SU-DHL-6 (cell line): ENCODE data around the gene NID1.

ENCODE experiments used
- H2AFZ ChIP-seq: fragments of 200-600 bp; sonication (generic); 2 replicates; pipeline ENCODE4 v1.6.1; 2014; ENCODE audit warnings: low read depth, mild to moderate bottlenecking, moderate library complexity, mixed read lengths, antibody characterized with exemption, low read length; ENCODE audit not compliant: severe bottlenecking
- H3F3A ChIP-seq: fragments of 200-600 bp; shearing (Covaris generic); 2 replicates; pipeline ENCODE4 v1.6.0; 2016; ENCODE audit warnings: antibody characterized with exemption, mild to moderate bottlenecking; ENCODE audit not compliant: insufficient read depth
- H3K27ac ChIP-seq: fragments of 200-600 bp; sonication (generic); 2 replicates; pipeline ENCODE4 v1.5.1; 2016; ENCODE audit warnings: low read depth, mild to moderate bottlenecking, low read length, moderate library complexity, mixed read lengths
- H3K27me3 ChIP-seq: fragments of 200-600 bp; sonication (generic), shearing (Covaris generic); 2 replicates; pipeline ENCODE4 v1.6.0; 2014; ENCODE audit warnings: mild to moderate bottlenecking, low read length
- H3K36me3 ChIP-seq: fragments of 200-600 bp; sonication (generic); 2 replicates; pipeline ENCODE4 v1.6.1; 2014; ENCODE audit warnings: mild to moderate bottlenecking, low read length, mixed read lengths
- H3K4me2 ChIP-seq: fragments of 300-600, 200-600 bp; shearing (Covaris generic), sonication (generic); 2 replicates; pipeline ENCODE4 v1.6.0; 2014; ENCODE audit warnings: low read length, low read depth, mild to moderate bottlenecking; ENCODE audit not compliant: poor library complexity, severe bottlenecking
- H3K4me3 ChIP-seq: fragments of 200-600 bp; sonication (generic); 2 replicates; pipeline ENCODE4 v1.5.1; 2014; ENCODE audit warnings: antibody characterized with exemption, low read length, mild to moderate bottlenecking, mixed read lengths; ENCODE audit not compliant: insufficient read depth, poor library complexity, severe bottlenecking
- H3K79me2 ChIP-seq: fragments of 200-600 bp; sonication (generic); 2 replicates; pipeline ENCODE4 v1.6.1; 2014; ENCODE audit warnings: mild to moderate bottlenecking, low read length, moderate library complexity; ENCODE audit not compliant: insufficient read depth
- H3K9ac ChIP-seq: fragments of 200-600 bp; sonication (generic); 2 replicates; pipeline ENCODE4 v1.7.0; 2014; ENCODE audit warnings: mild to moderate bottlenecking, low read length
- H3K9me2 ChIP-seq: fragments of 200-600 bp; sonication (generic); replicated peaks from 2 replicates; pipeline ENCODE4 v1.6.1; 2014; ENCODE audit warnings: low read length; ENCODE audit not compliant: insufficient read depth
- H3K9me3 ChIP-seq: fragments of 200-600 bp; sonication (generic); 2 replicates; pipeline ENCODE4 v1.6.1; 2014; ENCODE audit warnings: low read length, mixed read lengths; ENCODE audit not compliant: insufficient read depth
- H4K20me1 ChIP-seq: fragments of 200-600 bp; sonication (generic); 2 replicates; pipeline ENCODE4 v1.6.1; 2014; ENCODE audit warnings: low read depth, mild to moderate bottlenecking, antibody characterized with exemption, low read length, moderate library complexity, mixed read lengths
- CTCF ChIP-seq: fragments of 200-600 bp; sonication (generic); IDR thresholded peaks from one replicate; pipeline ENCODE4 v1.5.1; 2017; ENCODE audit warnings: antibody characterized with exemption, mild to moderate bottlenecking, low read length, moderate library complexity; ENCODE audit not compliant: insufficient read depth, poor library complexity, severe bottlenecking
- EZH2phosphoT487 ChIP-seq: fragments of 200-600 bp; sonication (generic), shearing (Covaris generic); conservative IDR thresholded peaks from 2 replicates; pipeline ENCODE4 v1.6.1; 2018; ENCODE audit warnings: mild to moderate bottlenecking, antibody characterized with exemption, low read length, moderate library complexity, mixed read lengths

The NID1 gene

GRCh38 chr1:235945775-235946570, 118.9 kb downstream of the NID1 start:
- Histone ChIP-seq H3K79me2 (no peaks in the 10 kb centered on the region), H3K4me3 (no peak overlapping the region), H3K27ac (no peak overlapping the region), H3K9me2 (no peaks in the 10 kb centered on the region), H3K27me3 (no peaks in the 10 kb centered on the region; the same call in 1 of the 2 replicates), H4K20me1 (no peaks in the 10 kb centered on the region), H3F3A (no peaks in the 10 kb centered on the region), H3K4me2 (no peak overlapping the region), H3K9ac (no peak overlapping the region), H3K9me3 (no peaks in the 10 kb centered on the region), H3K36me3 (no peaks in the 10 kb centered on the region), H2AFZ (no peak overlapping the region)
- TF ChIP-seq CTCF (no peak), EZH2phosphoT487 (no peak)

- no peak overlapping the region for H3K4me3 ChIP-seq
- H3K27ac ChIP-seq = no peak overlapping the region
- H3K4me2 ChIP-seq = no peak overlapping the region
- no peak overlapping the region for H2AFZ ChIP-seq
- H3K79me2 ChIP-seq = no peaks in the 10 kb centered on the region
- no peak overlapping the region for H3K9ac ChIP-seq
- H3K9me2 ChIP-seq = no peaks in the 10 kb centered on the region
- H3K27me3 ChIP-seq = no peaks in the 10 kb centered on the region; the same call in 1 of the 2 replicates
- H3K36me3 ChIP-seq = no peaks in the 10 kb centered on the region
- no peaks in the 10 kb centered on the region for H3F3A ChIP-seq
- H4K20me1 ChIP-seq = no peaks in the 10 kb centered on the region
- H3K9me3 ChIP-seq = no peaks in the 10 kb centered on the region
- TF ChIP-seq EZH2phosphoT487 = no peak
- no peak for TF ChIP-seq CTCF
Observed at GRCh38 chr1:235943581-235944114, 121.2 kb downstream of the NID1 start.

GRCh38 chr1:235942979-235943575, 121.8 kb downstream of the NID1 start:
- H3K27me3 ChIP-seq = no peaks in the 10 kb centered on the region

More at GRCh38 chr1:235942979-235943575, 121.8 kb downstream of the NID1 start:
- Histone ChIP-seq H3K4me3 (no peak overlapping the region), H3F3A (no peaks in the 10 kb centered on the region), H4K20me1 (no peaks in the 10 kb centered on the region), H3K79me2 (no peaks in the 10 kb centered on the region), H3K9me2 (no peaks in the 10 kb centered on the region), H3K4me2 (no peak overlapping the region), H3K9ac (no peak overlapping the region), H3K9me3 (no peaks in the 10 kb centered on the region), H3K27ac (no peak overlapping the region), H2AFZ (no peak overlapping the region), H3K36me3 (no peaks in the 10 kb centered on the region)
- TF ChIP-seq CTCF (no peak), EZH2phosphoT487 (no peak)
